GM20431 (cell line): Measurements from ENCODE around the gene LRPAP1.
"Not testable (repeated sequence)": the region's sequence is repeated elsewhere in the genome, so short reads cannot be mapped to it uniquely, and the experiment has no call there.

Source experiments
- in situ Hi-C: fragments of 300-500 bp; cut with MseI, MboI; formaldehyde crosslinking; loops from one replicate; pipeline ENCODE4 v1.15.0; 2020; ENCODE audit warnings: low sequenced_read_pairs; ENCODE audit not compliant: unreplicated experiment

Gene LRPAP1

GRCh38 chr4:3535812-3536211 is 3.6 kb upstream of the LRPAP1 start:
- in situ Hi-C loops = not testable (repeated sequence)

GRCh38 chr4:3533423-3533820 is 1.2 kb upstream of the LRPAP1 start:
- in situ Hi-C loops = no loop called here

DNA sequence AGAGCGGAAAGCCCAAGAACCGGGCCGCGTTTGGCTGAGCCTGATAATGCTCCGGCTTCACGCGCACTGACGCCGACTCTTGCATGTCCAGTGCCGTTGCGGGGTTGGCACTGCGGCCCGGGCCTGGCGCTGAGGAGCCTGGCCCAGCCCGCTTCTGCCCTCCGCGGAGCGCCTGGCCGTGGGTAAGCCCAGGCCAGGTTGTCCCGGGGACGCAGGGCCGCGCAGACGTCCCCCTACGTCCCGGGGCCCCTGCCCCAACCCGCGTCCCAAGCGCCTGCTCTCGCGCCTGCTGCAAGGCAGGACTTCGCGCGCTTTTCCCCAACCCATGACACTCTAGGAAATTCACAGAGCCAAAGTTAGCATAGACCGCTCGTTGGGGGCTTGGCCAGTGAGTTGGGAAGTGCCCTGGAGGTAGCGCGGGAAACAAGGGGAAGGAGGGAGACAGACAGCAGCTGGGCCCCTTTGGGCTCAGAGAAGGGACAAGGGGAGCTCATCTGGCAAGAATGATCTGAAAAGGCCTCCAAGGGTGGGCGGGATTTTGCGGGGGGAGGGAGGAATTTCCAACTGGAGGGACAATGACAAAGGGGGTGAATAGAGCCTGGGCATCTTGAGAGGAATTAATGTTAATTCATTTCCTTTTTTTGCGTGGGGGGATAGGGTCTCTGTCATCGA is 665 bp upstream of the LRPAP1 start:
- in situ Hi-C loops = no loop called here

DNA sequence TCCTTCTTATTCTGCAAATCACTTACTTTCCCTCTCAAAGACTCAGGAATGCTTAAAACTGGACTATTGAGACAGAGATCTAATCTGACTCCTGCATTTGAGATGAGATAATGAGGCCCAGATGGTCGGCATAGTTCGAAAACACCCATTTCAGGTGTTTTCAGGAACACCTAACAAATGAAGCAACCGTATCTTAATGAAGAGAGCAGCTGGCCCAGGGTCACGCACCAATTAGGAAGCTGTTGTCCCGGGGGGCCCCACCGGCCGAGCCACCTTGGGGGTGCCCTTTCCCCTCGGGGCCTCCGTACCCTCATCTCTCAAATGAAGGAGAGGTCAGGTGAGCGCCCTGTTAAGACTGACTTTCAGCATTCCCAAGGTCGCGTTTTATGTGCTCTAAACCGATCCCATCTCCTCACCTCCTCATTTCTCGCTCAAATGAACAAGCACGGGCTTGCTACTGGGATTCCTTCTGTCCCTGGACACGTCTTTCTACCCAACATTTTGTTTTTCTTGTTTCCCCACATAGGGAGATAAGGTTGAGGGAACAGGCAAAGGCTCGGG is 824 bp downstream of the LRPAP1 start:
- in situ Hi-C loops = no loop called here

- in situ Hi-C loops = no loop called here
Observed at GRCh38 chr4:3530663-3531254, 1.5 kb downstream of the LRPAP1 start.

GRCh38 chr4:3530051-3530450 is 2.2 kb downstream of the LRPAP1 start:
- in situ Hi-C loops = no loop called here

DNA sequence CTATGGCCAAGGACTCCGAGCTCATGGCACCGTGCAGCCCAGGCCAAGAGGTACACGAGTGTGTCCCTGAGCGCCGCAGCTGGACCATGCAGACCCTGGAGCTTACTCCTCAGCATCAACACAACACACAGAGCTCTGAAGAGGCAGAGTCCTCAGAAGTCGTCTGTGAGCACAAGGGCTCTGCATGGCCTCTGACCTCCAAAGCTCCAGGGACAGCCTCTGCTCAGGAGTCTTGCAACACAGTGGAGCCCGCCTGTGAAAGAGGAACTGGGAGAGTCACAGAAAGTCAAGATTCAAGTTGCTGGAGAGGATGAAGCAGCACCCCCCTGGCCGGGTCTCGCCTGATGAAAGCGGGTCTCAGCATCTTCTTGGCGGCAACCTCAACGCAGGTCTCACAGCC is 2.9 kb downstream of the LRPAP1 start:
- in situ Hi-C loops = no loop called here

DNA sequence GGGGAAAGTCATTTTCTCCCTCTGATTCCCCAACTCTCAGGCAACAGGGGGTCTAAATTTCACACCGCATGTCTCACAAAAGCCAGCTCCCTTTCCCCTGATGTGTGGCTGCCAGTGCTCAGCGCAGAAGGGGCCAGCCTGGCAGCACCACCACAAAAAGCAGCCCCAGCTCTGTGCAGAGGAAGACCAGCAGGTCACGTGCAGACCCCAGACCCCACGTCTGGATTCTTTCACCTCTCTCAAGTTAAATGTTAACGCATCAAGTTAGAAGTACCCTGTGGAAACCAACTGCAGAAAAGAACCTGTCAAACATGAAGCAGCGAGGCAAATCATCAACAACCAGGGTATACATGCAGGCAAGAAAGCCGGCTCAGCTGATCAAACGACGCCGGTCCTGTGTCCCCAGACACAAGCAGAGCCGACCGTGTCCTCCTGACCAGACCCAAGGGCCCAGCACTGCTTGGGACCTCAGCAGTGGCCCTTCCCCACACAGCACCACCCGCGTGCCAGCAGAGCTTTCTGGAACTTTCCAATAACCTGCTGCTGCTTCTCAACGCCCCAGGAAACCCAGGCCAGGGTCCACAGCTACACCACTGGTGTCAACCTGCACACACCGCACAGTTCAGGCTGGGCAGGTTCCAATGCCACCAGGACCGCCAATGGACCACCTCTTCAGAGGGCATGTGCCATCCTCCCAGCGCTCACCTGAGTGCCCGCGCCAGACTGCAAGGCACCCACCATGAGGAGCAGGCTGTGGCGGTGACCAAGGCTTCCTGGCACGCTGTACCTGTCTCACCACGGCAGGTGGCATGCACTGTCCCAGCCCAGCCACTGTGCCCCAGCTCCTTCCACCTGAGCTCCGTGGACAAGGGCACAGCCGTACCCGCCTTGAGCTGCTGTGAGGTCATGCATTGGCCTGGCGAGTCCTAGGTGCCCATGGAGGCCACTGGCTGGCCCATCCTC is 4.0 kb downstream of the LRPAP1 start:
- in situ Hi-C loops = no loop called here

DNA sequence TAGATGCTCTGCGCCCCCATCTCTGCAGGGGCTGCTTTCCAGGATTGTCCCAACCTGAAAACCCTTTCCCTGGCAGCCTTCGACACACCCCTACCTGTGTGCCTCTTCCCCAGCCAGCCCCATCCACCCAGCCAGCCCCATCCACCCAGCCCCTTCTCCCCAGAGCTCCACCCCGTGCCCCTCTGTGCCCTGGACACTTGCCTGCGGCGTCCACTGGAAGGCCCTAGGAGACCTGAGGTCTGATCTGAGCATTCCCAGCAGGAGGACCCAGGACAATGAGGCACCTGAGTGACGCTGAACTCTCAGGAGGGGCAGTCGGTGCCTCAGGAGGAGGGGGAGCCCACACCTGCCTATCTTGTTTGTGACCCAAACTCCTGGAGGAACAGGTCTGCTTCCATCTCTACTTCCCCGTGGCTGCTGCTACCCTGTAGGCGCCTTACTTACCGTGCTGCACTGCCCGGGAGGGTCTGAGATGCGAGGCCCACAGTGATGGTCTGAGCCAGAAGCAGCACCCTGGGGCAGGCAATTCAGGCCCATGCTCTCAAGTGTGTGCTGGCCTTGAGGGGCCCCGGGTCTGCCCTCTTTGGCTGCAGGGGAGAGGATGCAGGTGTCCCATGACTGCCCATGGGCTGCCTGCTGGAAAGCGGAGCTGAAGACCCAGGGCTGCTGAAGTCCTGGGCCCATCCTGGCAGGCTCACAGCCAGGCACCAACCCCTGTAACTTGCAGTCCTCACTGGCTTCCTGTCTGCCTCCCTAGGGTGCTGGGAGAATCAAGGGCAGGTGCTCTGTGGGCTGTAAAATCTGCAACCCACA is 4.9 kb downstream of the LRPAP1 start:
- in situ Hi-C loops = no loop called here

DNA sequence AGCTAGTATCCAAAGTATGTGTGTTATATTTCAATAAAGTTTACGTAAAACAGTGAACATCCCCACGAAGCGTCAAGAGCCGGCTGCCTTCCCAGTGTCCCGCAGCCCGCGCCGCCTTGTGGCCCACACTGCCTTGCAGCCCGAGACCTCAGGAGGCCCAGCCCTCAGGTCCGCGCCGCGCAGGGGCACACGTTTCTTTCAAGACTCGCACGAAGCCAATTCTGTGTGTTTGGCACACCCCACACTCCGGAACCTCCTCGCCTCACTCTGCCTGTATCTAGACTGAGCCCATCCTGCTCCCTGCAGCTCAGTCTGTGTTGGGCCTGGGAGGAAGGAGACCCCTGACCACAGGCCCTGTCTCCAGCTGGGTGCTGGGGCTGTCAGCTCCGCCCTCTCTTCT is 5.8 kb downstream of the LRPAP1 start:
- in situ Hi-C loops = no loop called here

DNA sequence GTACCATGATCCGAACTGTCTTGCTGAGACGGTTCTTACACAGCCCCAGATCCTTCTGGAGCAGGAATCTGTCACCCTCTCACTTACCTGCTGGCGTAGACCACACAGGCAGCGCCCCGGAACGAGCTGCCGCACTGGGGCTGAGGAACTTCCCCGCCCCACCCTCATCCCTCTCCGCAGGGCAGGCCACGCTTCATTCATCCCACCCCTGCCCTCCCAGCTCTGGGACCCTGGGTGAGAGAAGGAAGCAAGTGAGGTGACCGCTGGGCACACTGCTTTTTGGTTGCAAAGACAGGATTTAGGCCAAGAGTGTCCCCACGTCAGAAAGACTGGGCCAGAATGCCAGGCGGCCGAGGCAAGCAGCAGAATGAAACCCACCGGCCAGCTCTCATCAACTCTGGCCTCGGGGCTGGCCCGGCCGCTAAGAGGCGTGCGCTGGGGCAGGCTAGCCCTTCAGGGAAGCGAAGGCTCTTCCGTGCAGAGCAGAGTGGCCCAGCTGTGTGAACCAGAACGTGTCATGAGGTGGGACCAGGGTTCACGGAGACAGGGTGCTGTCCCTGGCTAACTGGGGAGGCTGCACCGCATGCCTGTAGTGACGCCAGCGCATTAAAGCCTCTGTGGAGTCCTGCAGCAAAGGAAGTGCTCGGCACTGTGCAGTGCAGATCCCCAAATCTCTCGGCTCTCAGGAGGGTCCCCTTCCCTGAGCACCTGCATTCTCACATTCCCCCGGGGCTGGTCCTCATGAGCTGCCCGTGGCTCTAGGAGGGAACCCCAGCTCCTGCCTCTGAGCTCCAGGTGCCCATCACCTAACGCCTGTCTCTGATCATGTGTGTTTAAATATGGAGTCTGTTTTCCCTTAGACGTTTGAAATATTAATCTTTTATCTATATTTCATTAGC is 6.4 kb downstream of the LRPAP1 start:
- in situ Hi-C loops = no loop called here

- in situ Hi-C loops = no loop called here
Observed at GRCh38 chr4:3524920-3525319, 7.3 kb downstream of the LRPAP1 start.

DNA sequence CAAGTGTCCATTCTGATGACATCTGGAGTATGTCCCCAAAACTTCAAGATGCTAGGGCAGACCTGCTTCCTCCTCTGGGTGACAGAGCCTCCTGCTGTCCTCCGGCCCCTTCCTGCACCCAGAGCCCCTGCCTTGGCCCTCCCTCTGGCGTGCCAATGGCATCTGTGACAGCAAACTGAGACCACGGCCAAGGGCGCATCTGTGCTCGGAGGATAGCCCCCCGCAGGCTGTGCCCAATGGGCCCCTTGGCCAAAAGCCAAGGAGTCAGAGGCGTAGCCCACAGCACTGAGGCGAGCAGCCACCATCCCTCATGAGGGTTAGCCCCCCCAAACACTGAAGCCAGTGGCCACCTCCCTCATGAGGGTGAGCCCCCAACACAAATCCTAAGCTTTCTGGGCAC is 7.9 kb downstream of the LRPAP1 start:
- in situ Hi-C loops = no loop called here

DNA sequence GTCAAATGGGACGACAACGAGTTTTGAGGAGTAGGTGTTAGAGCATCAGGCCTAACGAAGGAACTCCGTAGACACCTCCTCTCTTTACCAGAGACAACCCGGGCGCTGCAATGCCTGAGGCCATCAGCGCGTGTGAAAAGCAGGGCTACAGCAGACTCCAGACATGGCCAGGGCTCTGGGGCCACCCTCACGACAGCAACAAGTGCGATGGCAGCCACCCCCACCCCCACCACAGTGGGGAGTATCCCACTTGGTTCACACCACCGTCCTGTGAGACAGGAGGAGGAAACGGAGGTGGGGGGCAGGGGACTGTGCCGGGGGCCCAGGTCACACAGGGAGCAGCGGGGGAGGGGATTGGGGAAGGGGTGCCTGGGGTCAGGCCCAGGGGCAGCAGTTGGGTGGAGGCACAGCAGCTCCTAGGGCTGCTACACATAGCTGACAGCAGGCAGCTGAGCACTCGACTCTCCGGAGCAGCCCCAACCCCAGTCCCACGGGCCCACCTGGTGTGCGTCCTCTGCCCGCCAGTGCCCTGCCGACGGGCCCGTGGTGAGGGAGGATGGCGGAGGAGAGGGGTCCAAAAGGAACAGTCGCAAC is 8.5 kb downstream of the LRPAP1 start:
- in situ Hi-C loops = no loop called here

DNA sequence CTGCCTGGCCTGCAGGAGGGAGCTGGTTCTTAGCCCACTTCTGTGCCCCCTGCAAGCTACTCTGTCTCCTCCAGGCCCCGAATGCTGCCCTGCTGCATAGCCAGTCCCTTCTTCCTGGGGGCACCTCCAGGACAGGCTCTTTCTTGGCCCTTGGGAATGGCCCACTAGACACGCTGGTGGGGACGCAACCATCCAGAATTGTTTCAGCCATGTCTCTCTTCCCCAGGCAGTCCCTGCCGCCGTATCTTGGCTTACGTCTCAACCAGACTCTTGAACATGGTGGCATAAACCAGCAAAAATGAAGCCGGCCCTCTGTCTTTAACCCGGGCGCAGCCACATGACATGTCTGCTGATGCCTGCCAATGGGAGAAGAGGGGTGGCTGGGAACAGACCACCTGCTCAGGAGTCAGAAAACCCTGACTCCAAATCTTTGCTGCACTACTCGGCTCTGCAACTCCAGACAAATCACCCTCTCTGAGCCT is 9.0 kb downstream of the LRPAP1 start:
- in situ Hi-C loops = no loop called here

- in situ Hi-C loops = no loop called here
Observed at GRCh38 chr4:3522651-3523050, 9.6 kb downstream of the LRPAP1 start.

- in situ Hi-C loops = no loop called here
Observed at GRCh38 chr4:3522326-3522640, 9.9 kb downstream of the LRPAP1 start.

- in situ Hi-C loops = no loop called here
Observed at GRCh38 chr4:3521621-3522325, 10.4 kb downstream of the LRPAP1 start.
